T-helper 17 cell (primary cell): ENCODE measurements around the gene ASB3. TPM values are rescaled to one million over a fixed set of nuclear protein-coding genes. Genes with fewer than 3 reads are reported as not detected.

Source experiments
- ATAC-seq: fragments of 150-1000 bp; cut with Tn5 transposase; 2 replicates; pipeline ENCODE4 v1.10.0; 2021; ENCODE audit warnings: mild to moderate bottlenecking, moderate library complexity
- DNase-seq, 3 donors: peaks; one replicate each; pipeline versions ENCODE4 v3.0.0 to v3.0.0-alpha.2; 2020 to 2021
- H3K9me3 ChIP-seq: one replicate; pipeline ENCODE4 v1.7.0; 2013; ENCODE audit warnings: low read length, mild to moderate bottlenecking; ENCODE audit not compliant: control insufficient read depth, poor library complexity, severe bottlenecking
- H3K27ac Mint-ChIP-seq: one replicate; pipeline ENCODE4 v1.8.0; 2022; ENCODE audit warnings: mild to moderate bottlenecking, moderate library complexity, mixed read lengths
- H3K27me3 Mint-ChIP-seq: one replicate; pipeline ENCODE4 v1.8.0; 2022; ENCODE audit warnings: mixed read lengths
- H3K36me3 Mint-ChIP-seq: one replicate; pipeline ENCODE4 v1.8.0; 2022; ENCODE audit warnings: low read depth, mixed read lengths
- H3K4me1 Mint-ChIP-seq: one replicate; pipeline ENCODE4 v1.8.0; 2022; ENCODE audit warnings: mild to moderate bottlenecking, mixed read lengths
- H3K4me3 Mint-ChIP-seq: one replicate; pipeline ENCODE4 v1.8.0; 2022; ENCODE audit warnings: mild to moderate bottlenecking, moderate library complexity, mixed read lengths
- total RNA-seq, 4 donors: library from RNA in 2 of 4; stranded (reverse) in 2 of 4; gene quantifications; one replicate each; pipeline ENCODE4 v1.2.3 and lab custom pipeline; 2022 to 2026

Gene ASB3
- total RNA-seq, 2 donors from 2014 or later = 26.0 to 29.1 TPM

DNA sequence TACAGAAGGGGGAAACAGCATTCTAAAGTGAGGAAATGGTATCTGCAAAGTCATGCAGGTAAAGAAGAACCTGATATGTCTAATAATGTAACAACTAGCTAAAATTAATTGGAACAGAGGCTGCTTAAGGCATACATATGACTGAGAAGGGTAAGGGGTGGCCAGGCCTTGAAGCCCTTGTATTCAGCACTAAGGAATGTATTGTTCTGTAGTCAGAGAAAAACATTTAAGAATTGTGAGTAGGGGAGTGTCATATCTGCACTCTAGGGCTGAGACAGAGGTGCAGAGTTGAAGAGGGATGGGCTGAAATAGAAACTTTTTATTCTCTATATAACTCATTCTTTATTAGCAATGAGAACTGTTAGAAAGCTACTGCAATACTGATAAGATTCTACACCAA, 164.6 kb downstream of the ASB3 start:
- DNase-seq (no peak), ATAC-seq (no peak)
- no peak overlapping the region for H3K27ac Mint-ChIP-seq
- H3K4me3 Mint-ChIP-seq = no peak overlapping the region
- H3K9me3 ChIP-seq = no peaks in the 10 kb centered on the region
- no peaks in the 10 kb centered on the region for H3K27me3 Mint-ChIP-seq
- no peaks in the 10 kb centered on the region for H3K36me3 Mint-ChIP-seq
- H3K4me1 Mint-ChIP-seq = no peaks in the 10 kb centered on the region

DNA sequence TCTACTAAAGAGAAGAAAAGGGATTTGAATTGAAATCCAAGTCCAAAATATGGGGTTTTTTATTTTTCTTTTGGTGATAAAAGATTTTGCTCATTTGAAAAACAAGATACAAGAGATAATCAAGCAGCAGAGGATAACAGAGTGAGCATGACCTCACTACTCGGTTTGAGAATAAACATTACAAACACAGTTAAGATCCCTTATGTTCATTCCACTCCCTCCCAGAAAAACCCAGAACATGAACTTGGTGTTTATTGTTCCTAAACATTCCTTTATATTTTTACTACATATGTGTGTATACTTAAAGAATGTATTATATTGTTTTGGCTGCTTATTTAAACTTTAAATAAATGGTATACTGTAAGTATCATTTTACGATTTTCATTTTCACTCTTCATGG, 165.8 kb downstream of the ASB3 start:
- DNase-seq = no peak
- no peaks in the 10 kb centered on the region for H3K36me3 Mint-ChIP-seq
- H3K27me3 Mint-ChIP-seq = no peaks in the 10 kb centered on the region
- H3K9me3 ChIP-seq = no peaks in the 10 kb centered on the region
- no peak overlapping the region for H3K27ac Mint-ChIP-seq
- ATAC-seq = no peak
- no peak overlapping the region for H3K4me3 Mint-ChIP-seq
- no peaks in the 10 kb centered on the region for H3K4me1 Mint-ChIP-seq

Other genes starting within 250 kb of the ASB3 start
- under 1 TPM; 0.42 to 0.76 TPM for gene CHAC2, start 19.1 kb downstream of the ASB3 start, total RNA-seq
- 10 to 100 TPM; 16.6 to 17.8 TPM for gene ERLEC1, start 91 bp upstream of the ASB3 start, total RNA-seq
- 1 to 10 TPM; 1.8 to 2.7 TPM for gene GPR75, start 73.0 kb upstream of the ASB3 start, total RNA-seq
- gene PSME4, start 184.0 kb upstream of the ASB3 start, total RNA-seq = 10 to 100 TPM; 64.5 to 80.4 TPM